H9 (cell line): ENCODE results near the gene ATP2B2. TPM values are rescaled to one million over a fixed set of nuclear protein-coding genes. Genes with fewer than 3 reads are reported as not detected.

Source experiments
- DNase-seq: peaks from one replicate; pipeline ENCODE4 v3.0.0-alpha.2; 2017
- H2AFZ ChIP-seq: one replicate; pipeline ENCODE4 v1.6.1; 2013; ENCODE audit warnings: mild to moderate bottlenecking, low read length, control low read depth, moderate library complexity
- H2AK5ac ChIP-seq: 2 replicates; pipeline ENCODE4 v1.6.1; 2013; ENCODE audit warnings: low read length, control low read depth, mixed read lengths; ENCODE audit not compliant: insufficient read length
- H2BK120ac ChIP-seq: one replicate; pipeline ENCODE4 v1.6.1; 2013; ENCODE audit warnings: low read depth, mild to moderate bottlenecking, low read length, control low read depth, inconsistent platforms; ENCODE audit not compliant: poor library complexity, severe bottlenecking
- H2BK12ac ChIP-seq: 2 replicates; pipeline ENCODE4 v1.6.1; 2013; ENCODE audit warnings: low read length, control low read depth, mixed read lengths, low read depth; ENCODE audit not compliant: insufficient read length
- H2BK15ac ChIP-seq: 2 replicates; pipeline ENCODE4 v1.6.1; 2013; ENCODE audit warnings: low read depth, low read length, control low read depth
- H2BK20ac ChIP-seq: one replicate; pipeline ENCODE4 v1.6.1; 2013; ENCODE audit warnings: low read depth, mild to moderate bottlenecking, low read length, control low read depth, inconsistent platforms; ENCODE audit not compliant: poor library complexity, severe bottlenecking
- H2BK5ac ChIP-seq: 2 replicates; pipeline ENCODE4 v1.6.1; 2013; ENCODE audit warnings: low read length, control low read depth, mixed read lengths; ENCODE audit not compliant: insufficient read length
- H3K14ac ChIP-seq: 2 replicates; pipeline ENCODE4 v1.6.1; 2013; ENCODE audit warnings: low read length, control low read depth; ENCODE audit not compliant: insufficient read depth
- H3K18ac ChIP-seq: 2 replicates; pipeline ENCODE4 v1.6.1; 2013; ENCODE audit warnings: low read depth, mild to moderate bottlenecking, mixed read lengths, low read length, control low read depth; ENCODE audit not compliant: insufficient read length
- H3K23ac ChIP-seq: 2 replicates; pipeline ENCODE4 v1.6.1; 2013; ENCODE audit warnings: low read length, control low read depth, mixed read lengths, low read depth; ENCODE audit not compliant: insufficient read length
- H3K23me2 ChIP-seq: 2 replicates; pipeline ENCODE4 v1.6.1; 2013; ENCODE audit warnings: low read depth, mild to moderate bottlenecking, mixed read lengths, low read length, control low read depth; ENCODE audit not compliant: insufficient read length, poor library complexity, severe bottlenecking
- H3K27ac ChIP-seq: 2 replicates; pipeline ENCODE4 v1.5.1; 2013; ENCODE audit warnings: low read length, control low read depth, mixed read lengths, low read depth; ENCODE audit not compliant: insufficient read length
- H3K27me3 ChIP-seq: 2 replicates; pipeline ENCODE4 v1.6.1; 2013; ENCODE audit warnings: low read length, control low read depth, inconsistent platforms; ENCODE audit not compliant: insufficient read depth
- H3K4ac ChIP-seq: 2 replicates; pipeline ENCODE4 v1.6.1; 2013; ENCODE audit warnings: low read depth, mild to moderate bottlenecking, control low read depth, inconsistent platforms, low read length, moderate library complexity
- H3K4me1 ChIP-seq: 2 replicates; pipeline ENCODE4 v1.6.1; 2013; ENCODE audit warnings: low read length, control low read depth, inconsistent platforms; ENCODE audit not compliant: insufficient read depth
- H3K4me2 ChIP-seq: 2 replicates; pipeline ENCODE4 v1.6.1; 2013; ENCODE audit warnings: low read length, control low read depth, mixed read lengths; ENCODE audit not compliant: insufficient read length, insufficient read depth
- H3K56ac ChIP-seq: 2 replicates; pipeline ENCODE4 v1.6.1; 2013; ENCODE audit warnings: low read depth, mild to moderate bottlenecking, mixed read lengths, low read length, control low read depth; ENCODE audit not compliant: insufficient read length
- H3K79me1 ChIP-seq: 2 replicates; pipeline ENCODE4 v1.6.1; 2013; ENCODE audit warnings: low read depth, mild to moderate bottlenecking, moderate library complexity, low read length, control low read depth, inconsistent platforms; ENCODE audit not compliant: insufficient read depth, poor library complexity, severe bottlenecking
- H3K79me2 ChIP-seq: 2 replicates; pipeline ENCODE4 v1.6.1; 2013; ENCODE audit warnings: low read length, control low read depth, inconsistent platforms; ENCODE audit not compliant: insufficient read depth
- H3K9ac ChIP-seq: 2 replicates; pipeline ENCODE4 v1.6.1; 2013; ENCODE audit warnings: low read length, control low read depth, mixed read lengths; ENCODE audit not compliant: insufficient read length; ENCODE audit errors: extremely low read depth
- H3K9me3 ChIP-seq: one replicate; pipeline ENCODE4 v1.6.1; 2013; ENCODE audit warnings: low read depth, low read length, inconsistent platforms; ENCODE audit not compliant: control insufficient read depth
- H3T11ph ChIP-seq: one replicate; pipeline ENCODE4 v1.6.1; 2013; ENCODE audit warnings: mild to moderate bottlenecking, low read length, control low read depth, inconsistent platforms
- H4K20me1 ChIP-seq: one replicate; pipeline ENCODE4 v1.6.1; 2013; ENCODE audit not compliant: control insufficient read depth, insufficient read length, insufficient read depth
- H4K5ac ChIP-seq: 2 replicates; pipeline ENCODE4 v1.6.1; 2013; ENCODE audit warnings: low read depth, mild to moderate bottlenecking, mixed read lengths, low read length, control low read depth; ENCODE audit not compliant: insufficient read length
- H4K8ac ChIP-seq: replicated peaks from 2 replicates; pipeline ENCODE4 v1.6.1; 2013; ENCODE audit warnings: low read length, control low read depth, mixed read lengths, low read depth; ENCODE audit not compliant: insufficient read length
- H4K91ac ChIP-seq: 2 replicates; pipeline ENCODE4 v1.6.1; 2013; ENCODE audit warnings: low read depth, mild to moderate bottlenecking, moderate library complexity, mixed read lengths, low read length, control low read depth; ENCODE audit not compliant: insufficient read length
- H3K27ac Mint-ChIP-seq, 3 experiments: 2 replicates in 2 of 3; 3 replicates in 1 of 3; pipeline ENCODE4 v1.8.0; 2020 to 2021; ENCODE audit warnings: mixed read lengths in 3 of 3, mild to moderate bottlenecking in 1 of 3, moderate library complexity in 1 of 3
- H3K27me3 Mint-ChIP-seq: 2 replicates; pipeline ENCODE4 v1.8.0; 2021; ENCODE audit warnings: low read depth, mild to moderate bottlenecking, moderate library complexity, mixed read lengths
- H3K36me3 Mint-ChIP-seq, 3 experiments: 2 replicates in 2 of 3; 3 replicates in 1 of 3; pipeline ENCODE4 v1.8.0; 2020 to 2021; ENCODE audit warnings: low read depth in 3 of 3, mixed read lengths in 3 of 3; ENCODE audit not compliant: insufficient read depth in 1 of 3
- H3K4me1 Mint-ChIP-seq, 2 experiments: 2 replicates each; pipeline ENCODE4 v1.8.0; 2020; ENCODE audit warnings: mixed read lengths in 2 of 2
- H3K4me3 Mint-ChIP-seq, 2 experiments: 2 replicates in 1 of 2; 3 replicates in 1 of 2; pipeline ENCODE4 v1.8.0; 2020 to 2021; ENCODE audit warnings: mild to moderate bottlenecking in 2 of 2, mixed read lengths in 2 of 2, moderate library complexity in 1 of 2
- H3K9me3 Mint-ChIP-seq, 2 experiments: 2 replicates in 1 of 2; 3 replicates in 1 of 2; pipeline ENCODE4 v1.8.0; 2020; ENCODE audit warnings: mild to moderate bottlenecking in 2 of 2, mixed read lengths in 2 of 2, moderate library complexity in 1 of 2
- CTCF ChIP-seq: fragments of 200-600 bp; sonication (generic); conservative IDR thresholded peaks from 3 replicates; pipeline ENCODE4 v1.8.0; 2021; ENCODE audit warnings: antibody characterized with exemption, mild to moderate bottlenecking
- total RNA-seq: library from RNA; stranded (reverse); gene quantifications from 2 replicates; pipeline ENCODE4 v1.2.1, GENCODE V29; 2021

ATP2B2 gene
- total RNA-seq, 1 experiment from 2014 or later = 0.33 TPM

- Mint-ChIP-seq H3K27ac (no peak overlapping the region), H3K4me1 (peaks cover 0 to 9% of the 10 kb centered on the region in 2 experiments; a peak in 1 of 4 replicates)
Observed at GRCh38 chr3:10455545-10455914, 49.9 kb downstream of the ATP2B2 start.

More at GRCh38 chr3:10455545-10455914, 49.9 kb downstream of the ATP2B2 start:
- Mint-ChIP-seq H3K4me3 (no peak overlapping the region), H3K36me3 (no peaks in the 10 kb centered on the region), H3K9me3 (no peaks in the 10 kb centered on the region; a peak in 1 of 5 replicates), H3K27me3 (peaks cover 27% of the 10 kb centered on the region)
- Histone ChIP-seq H3K4ac (no peak overlapping the region), H2AFZ (no peak overlapping the region), H3K18ac (no peak overlapping the region), H3K23me2 (no peaks in the 10 kb centered on the region), H3K27me3 (no peaks in the 10 kb centered on the region), H4K8ac (no peak overlapping the region), H3K79me2 (no peaks in the 10 kb centered on the region), H3K56ac (no peak overlapping the region), H3K79me1 (no peaks in the 10 kb centered on the region), H3K9ac (no peak overlapping the region), H3K9me3 (no peaks in the 10 kb centered on the region), H4K20me1 (no peaks in the 10 kb centered on the region), H3K14ac (no peak overlapping the region; the same call in 1 of the 2 replicates), H2BK12ac (no peak overlapping the region), H4K91ac (no peak overlapping the region), H2AK5ac (no peak overlapping the region), H2BK15ac (no peak overlapping the region), H3T11ph (no peak overlapping the region), H4K5ac (no peak overlapping the region), H3K27ac (no peak overlapping the region), H2BK120ac (no peak overlapping the region), H2BK5ac (no peak overlapping the region), H2BK20ac (no peak overlapping the region), H3K23ac (no peak overlapping the region), H3K4me1 (no peaks in the 10 kb centered on the region), H3K4me2 (no peak overlapping the region)
- no peak for TF ChIP-seq CTCF
- DNase-seq = no peak
